Measurements from ENCODE around the gene PSMC3. TPM values are rescaled to one million over a fixed set of nuclear protein-coding genes. Genes with fewer than 3 reads are reported as not detected.

The PSMC3 gene
- total and polyA plus RNA-seq, 2 of the 13 experiments (the other 11 are each of a cell fraction or from before 2014, with no cell fraction given), result 75.8 to 214 TPM

DNA sequence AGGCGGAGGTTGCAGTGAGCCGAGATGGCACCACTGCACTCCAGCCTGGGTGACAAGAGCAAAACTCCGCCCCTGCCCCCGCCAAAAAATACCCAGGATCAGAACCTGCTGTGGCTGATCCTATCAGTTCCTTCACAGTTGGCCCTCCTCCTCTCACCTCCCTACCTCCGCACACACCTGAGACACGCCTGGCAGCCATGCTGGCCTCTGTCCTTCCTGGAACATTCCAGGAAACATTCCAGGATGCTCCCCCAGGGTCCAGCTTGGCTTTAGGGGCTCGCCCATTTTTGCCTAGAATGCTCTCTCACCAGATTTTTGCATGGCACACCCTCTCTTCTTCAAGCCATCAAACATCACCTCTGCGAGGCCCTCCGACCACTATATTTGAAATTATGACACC is 20.6 kb upstream of the PSMC3 start:
- TF ChIP-seq TBX2 (CRISPR knock-in tag; IDR thresholded peaks at IDR 0.05; ENCODE audit: borderline replicate concordance), result no peak
- TF ChIP-seq RBAK (CRISPR knock-in tag; IDR thresholded peaks at IDR 0.05), result no peak
- TF ChIP-seq TARDBP (CRISPR knock-in tag; IDR thresholded peaks at IDR 0.05), result no peak
- no peak for TF ChIP-seq HOXA3 (CRISPR knock-in tag; IDR thresholded peaks at IDR 0.05)
- TF ChIP-seq ZNF225 (CRISPR knock-in tag; IDR thresholded peaks at IDR 0.05), result no peak
- TF ChIP-seq KDM1A (CRISPR knock-in tag; IDR thresholded peaks at IDR 0.05), result no peak
- TF ChIP-seq NR2C2 (CRISPR knock-in tag; IDR thresholded peaks at IDR 0.05; ENCODE audit: borderline replicate concordance), result no peak
- no peak for TF ChIP-seq DPF2 (CRISPR knock-in tag; IDR thresholded peaks at IDR 0.05; ENCODE audit: borderline replicate concordance, low read depth)
- TF ChIP-seq, protein P1, sequence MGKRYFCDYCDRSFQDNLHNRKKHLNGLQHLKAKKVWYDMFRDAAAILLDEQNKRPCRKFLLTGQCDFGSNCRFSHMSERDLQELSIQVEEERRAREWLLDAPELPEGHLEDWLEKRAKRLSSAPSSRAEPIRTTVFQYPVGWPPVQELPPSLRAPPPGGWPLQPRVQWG (CRISPR knock-in tag; IDR thresholded peaks at IDR 0.05; ENCODE audit: borderline replicate concordance, low read depth), result no peak
- no peak for TF ChIP-seq SNAPC2 (CRISPR knock-in tag; IDR thresholded peaks at IDR 0.05)
- TF ChIP-seq KLF15 (CRISPR knock-in tag; IDR thresholded peaks at IDR 0.05; ENCODE audit: borderline replicate concordance), result no peak
- TF ChIP-seq, protein P2, sequence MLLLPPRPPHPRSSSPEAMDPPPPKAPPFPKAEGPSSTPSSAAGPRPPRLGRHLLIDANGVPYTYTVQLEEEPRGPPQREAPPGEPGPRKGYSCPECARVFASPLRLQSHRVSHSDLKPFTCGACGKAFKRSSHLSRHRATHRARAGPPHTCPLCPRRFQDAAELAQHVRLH (CRISPR knock-in tag; IDR thresholded peaks at IDR 0.05; ENCODE audit: borderline replicate concordance, low read depth), result no peak
- TF ChIP-seq ZNF205 (CRISPR knock-in tag; IDR thresholded peaks at IDR 0.05), result no peak
- TF ChIP-seq, protein P3, sequence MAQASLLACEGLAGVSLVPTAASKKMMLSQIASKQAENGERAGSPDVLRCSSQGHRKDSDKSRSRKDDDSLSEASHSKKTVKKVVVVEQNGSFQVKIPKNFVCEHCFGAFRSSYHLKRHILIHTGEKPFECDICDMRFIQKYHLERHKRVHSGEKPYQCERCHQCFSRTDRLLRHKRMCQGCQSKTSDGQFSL (CRISPR knock-in tag; IDR thresholded peaks at IDR 0.05), result no peak
- TF ChIP-seq SP4 (CRISPR knock-in tag; IDR thresholded peaks at IDR 0.05), result no peak
- no peak for TF ChIP-seq KMT2B (CRISPR knock-in tag; IDR thresholded peaks at IDR 0.05)
- no peak for TF ChIP-seq GABPA (IDR thresholded peaks at IDR 0.05; ENCODE audit: low read depth, low read length)
- TF ChIP-seq GABPA (CRISPR knock-in tag; IDR thresholded peaks at IDR 0.05; ENCODE audit: low read depth), result no peak
- no peak for TF ChIP-seq ZBTB42 (CRISPR knock-in tag; IDR thresholded peaks at IDR 0.05)
- TF ChIP-seq CTCF (CRISPR knock-in tag; IDR thresholded peaks at IDR 0.05), result no peak
- ChIA-PET CTCF (ENCODE audit: low intra/inter-chr PET ratio, low total read pairs) (no interaction called here), POLR2A (no interaction called here)
- H3K9ac ChIP-seq (ENCODE audit: insufficient read depth, low read depth, low read length), result no peak overlapping the region
- in situ Hi-C loops (cut with HindIII; ENCODE audit: extremely low pct_ligation_motif_present, low pct_unique_long_range_greater_than_20kb), result no loop called here
- H3K4me2 ChIP-seq (ENCODE audit: low read depth, low read length), result no peak overlapping the region
- BruUV-seq (replicated peaks), result no TSS peak
- H3K79me2 ChIP-seq (ENCODE audit: insufficient read depth, low read length), result no peaks in the 10 kb centered on the region
- FAIRE-seq (no peak), DNase-seq (ENCODE audit: low spot score) (no peak), ATAC-seq (no peak)
- 92% methylated on average over 9 of the region's 9 CpGs for WGBS (ENCODE audit: low lambda C conversion rate)
- H3K27ac ChIP-seq (ENCODE audit: extremely low read length, insufficient read depth, low read length), result no peak overlapping the region
- no peak overlapping the region for H2AFZ ChIP-seq (ENCODE audit: low read length)
- H3K4me1 ChIP-seq (ENCODE audit: insufficient read depth, low read length), result peaks cover 46% of the 10 kb centered on the region
- intact Hi-C loops (cut with micrococcal nuclease; ENCODE audit: unreplicated experiment), result no loop called here
- no peaks in the 10 kb centered on the region for H4K20me1 ChIP-seq (ENCODE audit: insufficient read depth, low read length)
- no peaks in the 10 kb centered on the region for H3K27me3 ChIP-seq (ENCODE audit: control insufficient read depth in 1 of 2, insufficient read depth in 2 of 2, low read length in 2 of 2)
- H3K9me3 ChIP-seq (ENCODE audit: low read length), result no peaks in the 10 kb centered on the region
- no peak overlapping the region for H3K4me3 ChIP-seq (replicated peaks in 1 of 3; ENCODE audit: insufficient read depth in 1 of 3, low read depth in 2 of 3, low read length in 3 of 3)
- no peaks in the 10 kb centered on the region; a peak in 1 of 5 replicates for H3K36me3 ChIP-seq (replicated peaks in 1 of 2; ENCODE audit: control insufficient read depth in 1 of 2, insufficient read depth in 2 of 2, low read length in 2 of 2)
